Nephron (organoid): ENCODE measurements around the gene C20orf96.

ENCODE experiments used
- H3K27ac Mint-ChIP-seq, 3 experiments: 2 replicates each; pipeline ENCODE4 v1.8.0; 2020; ENCODE audit warnings: mixed read lengths in 3 of 3, mild to moderate bottlenecking in 2 of 3, moderate library complexity in 1 of 3
- H3K27me3 Mint-ChIP-seq: 2 replicates; pipeline ENCODE4 v1.8.0; 2021; ENCODE audit warnings: low read depth, mild to moderate bottlenecking, moderate library complexity, mixed read lengths
- H3K36me3 Mint-ChIP-seq: 2 replicates; pipeline ENCODE4 v1.8.0; 2020; ENCODE audit warnings: low read depth, mixed read lengths
- H3K4me1 Mint-ChIP-seq: 2 replicates; pipeline ENCODE4 v1.8.0; 2020; ENCODE audit warnings: mixed read lengths
- H3K4me3 Mint-ChIP-seq, 3 experiments: 2 replicates each; pipeline ENCODE4 v1.8.0; 2020; ENCODE audit warnings: mild to moderate bottlenecking in 3 of 3, mixed read lengths in 3 of 3, moderate library complexity in 2 of 3
- H3K9me3 Mint-ChIP-seq: 2 replicates; pipeline ENCODE4 v1.8.0; 2020; ENCODE audit warnings: mixed read lengths
- TF ChIP-seq, protein P1 (sequence below), 3 experiments: fragments of 200-600 bp; sonication (generic); IDR thresholded peaks; one replicate each; pipeline ENCODE4 v1.5.0; 2021; ENCODE audit warnings: antibody characterized with exemption in 3 of 3; ENCODE audit not compliant: unreplicated experiment in 3 of 3

C20orf96 gene

DNA sequence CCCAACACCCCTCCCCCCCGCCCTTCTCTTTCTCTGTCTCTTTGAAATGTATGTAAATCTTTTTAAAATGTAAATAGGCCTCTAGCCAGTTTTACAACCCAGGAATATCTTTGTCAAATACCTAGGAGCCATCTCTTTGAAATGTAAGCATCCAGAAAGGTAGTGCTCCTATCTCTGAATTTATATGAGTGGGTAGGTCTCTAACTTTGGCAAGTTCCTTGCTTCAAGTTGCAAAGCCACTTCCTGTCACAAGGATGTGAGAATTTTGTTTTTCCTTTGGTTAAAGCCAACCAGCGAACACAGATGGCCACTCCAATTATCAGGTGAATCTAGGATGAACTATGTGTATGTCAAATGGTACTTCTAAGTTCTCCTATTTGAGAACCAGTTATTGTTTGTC is 39.2 kb downstream of the C20orf96 start:
- Mint-ChIP-seq H3K4me1 (no peaks in the 10 kb centered on the region), H3K27ac (no peak overlapping the region), H3K4me3 (no peak overlapping the region), H3K36me3 (no peaks in the 10 kb centered on the region), H3K9me3 (no peaks in the 10 kb centered on the region), H3K27me3 (peaks cover 18% of the 10 kb centered on the region)
- TF ChIP-seq, protein P1, sequence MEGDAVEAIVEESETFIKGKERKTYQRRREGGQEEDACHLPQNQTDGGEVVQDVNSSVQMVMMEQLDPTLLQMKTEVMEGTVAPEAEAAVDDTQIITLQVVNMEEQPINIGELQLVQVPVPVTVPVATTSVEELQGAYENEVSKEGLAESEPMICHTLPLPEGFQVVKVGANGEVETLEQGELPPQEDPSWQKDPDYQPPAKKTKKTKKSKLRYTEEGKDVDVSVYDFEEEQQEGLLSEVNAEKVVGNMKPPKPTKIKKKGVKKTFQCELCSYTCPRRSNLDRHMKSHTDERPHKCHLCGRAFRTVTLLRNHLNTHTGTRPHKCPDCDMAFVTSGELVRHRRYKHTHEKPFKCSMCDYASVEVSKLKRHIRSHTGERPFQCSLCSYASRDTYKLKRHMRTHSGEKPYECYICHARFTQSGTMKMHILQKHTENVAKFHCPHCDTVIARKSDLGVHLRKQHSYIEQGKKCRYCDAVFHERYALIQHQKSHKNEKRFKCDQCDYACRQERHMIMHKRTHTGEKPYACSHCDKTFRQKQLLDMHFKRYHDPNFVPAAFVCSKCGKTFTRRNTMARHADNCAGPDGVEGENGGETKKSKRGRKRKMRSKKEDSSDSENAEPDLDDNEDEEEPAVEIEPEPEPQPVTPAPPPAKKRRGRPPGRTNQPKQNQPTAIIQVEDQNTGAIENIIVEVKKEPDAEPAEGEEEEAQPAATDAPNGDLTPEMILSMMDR (IDR thresholded peaks at IDR 0.05; ENCODE audit: unreplicated experiment in 3 of 3): no peak

DNA sequence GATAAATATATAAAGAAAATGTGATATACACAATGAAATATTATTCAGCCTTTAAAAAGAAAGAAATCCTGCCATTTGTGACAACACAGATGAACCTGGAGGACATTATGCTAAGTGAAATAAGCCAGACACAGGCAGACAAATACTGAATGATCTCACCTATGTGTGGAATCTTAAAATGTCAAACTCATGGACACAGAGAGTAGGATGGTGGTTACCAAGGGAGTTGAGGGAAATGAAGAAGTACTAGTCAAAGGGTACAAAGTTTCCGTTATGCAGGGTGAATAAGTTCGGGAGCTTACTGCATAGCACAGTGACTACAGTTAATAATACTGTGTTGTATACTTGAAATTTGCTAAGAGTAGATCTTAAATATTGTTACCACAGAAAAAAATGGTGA is 47.6 kb downstream of the C20orf96 start:
- Mint-ChIP-seq H3K4me1 (no peaks in the 10 kb centered on the region), H3K9me3 (no peaks in the 10 kb centered on the region), H3K4me3 (no peak overlapping the region), H3K36me3 (no peaks in the 10 kb centered on the region), H3K27me3 (peaks cover 14% of the 10 kb centered on the region), H3K27ac (no peak overlapping the region)
- TF ChIP-seq, protein P1 (IDR thresholded peaks at IDR 0.05; ENCODE audit: unreplicated experiment in 3 of 3): no peak

- no peak overlapping the region for H3K27ac Mint-ChIP-seq
- H3K9me3 Mint-ChIP-seq: no peaks in the 10 kb centered on the region
- TF ChIP-seq, protein P1 (IDR thresholded peaks at IDR 0.05; ENCODE audit: unreplicated experiment in 3 of 3): no peak
- H3K4me3 Mint-ChIP-seq: no peak overlapping the region
- no peaks in the 10 kb centered on the region for H3K4me1 Mint-ChIP-seq
- peaks cover 14% of the 10 kb centered on the region for H3K27me3 Mint-ChIP-seq
- no peaks in the 10 kb centered on the region for H3K36me3 Mint-ChIP-seq
These were observed 52.6 kb downstream of the C20orf96 start for GRCh38 chr20:237929-238328.

- Mint-ChIP-seq H3K4me3 (no peak overlapping the region), H3K4me1 (no peaks in the 10 kb centered on the region), H3K27ac (no peak overlapping the region), H3K27me3 (peaks cover 14% of the 10 kb centered on the region), H3K9me3 (no peaks in the 10 kb centered on the region), H3K36me3 (no peaks in the 10 kb centered on the region)
- TF ChIP-seq, protein P1 (IDR thresholded peaks at IDR 0.05; ENCODE audit: unreplicated experiment in 3 of 3): no peak
These were observed 53.1 kb downstream of the C20orf96 start for GRCh38 chr20:237489-237888.

- H3K4me3 Mint-ChIP-seq: no peak overlapping the region
- H3K4me1 Mint-ChIP-seq: no peaks in the 10 kb centered on the region
These were observed 54.7 kb downstream of the C20orf96 start for GRCh38 chr20:235891-236290.

More at GRCh38 chr20:235891-236290, 54.7 kb downstream of the C20orf96 start:
- H3K9me3 Mint-ChIP-seq: peaks cover 2% of the 10 kb centered on the region
- H3K27me3 Mint-ChIP-seq: peaks cover 9% of the 10 kb centered on the region
- H3K36me3 Mint-ChIP-seq: no peaks in the 10 kb centered on the region
- TF ChIP-seq, protein P1 (IDR thresholded peaks at IDR 0.05; ENCODE audit: unreplicated experiment in 3 of 3): peak in 1 of 3 experiments; percentile 20
- H3K27ac Mint-ChIP-seq: no peak overlapping the region
